Fibroblast of skin of left biceps (primary cell): ENCODE data around the gene GALNT2.

Experiments used
- DNase-seq, 2 experiments: peaks; one replicate each; pipeline ENCODE4 v3.0.0-alpha.2; 2013; ENCODE audit warnings: low read depth in 2 of 2

Gene GALNT2

DNA sequence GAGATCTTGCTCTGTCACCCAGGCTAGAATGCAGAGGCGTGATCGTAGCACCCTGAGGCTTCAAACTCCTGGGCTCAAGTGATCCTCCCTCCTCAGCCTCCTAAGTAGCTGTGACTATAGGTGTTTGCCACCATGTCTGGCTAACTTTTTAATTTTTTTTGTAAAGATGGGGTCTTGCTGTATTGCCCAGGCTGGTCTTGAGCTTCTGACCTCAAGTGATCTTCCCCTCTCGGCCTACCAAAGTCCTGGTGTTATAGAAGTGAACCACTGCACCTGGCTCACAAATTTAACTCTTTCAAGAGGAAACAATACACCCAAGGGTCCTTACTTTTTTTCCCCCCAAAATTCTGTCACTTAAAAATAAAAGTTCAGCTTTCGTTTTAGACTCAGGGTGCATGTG lies 62.3 kb downstream of the GALNT2 start:
- DNase-seq = no peak

GRCh38 chr1:230130172-230130944 lies 63.3 kb downstream of the GALNT2 start:
- no peak for DNase-seq

DNA sequence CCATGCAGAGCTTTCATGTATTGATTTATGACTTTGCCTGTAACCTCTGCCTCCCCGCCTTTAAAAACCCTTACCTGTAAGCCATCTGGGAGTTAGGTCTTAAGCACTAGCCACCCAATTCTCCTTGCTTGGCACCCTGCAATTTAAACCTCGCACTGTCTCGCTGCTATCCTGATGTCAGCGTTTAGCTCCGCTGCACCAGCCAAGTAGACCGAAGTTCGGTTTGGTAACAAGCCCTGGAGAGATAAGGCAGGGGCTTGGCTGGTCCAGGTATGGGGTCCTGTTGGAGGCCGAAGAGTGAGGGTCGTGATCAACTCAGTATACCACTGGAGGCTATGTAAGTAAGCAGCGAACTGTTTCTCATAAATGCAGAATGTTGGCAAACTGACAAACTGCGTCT lies 64.4 kb downstream of the GALNT2 start:
- no peak for DNase-seq

- DNase-seq = no peak
Observed at GRCh38 chr1:230132758-230133157, 65.7 kb downstream of the GALNT2 start.

GRCh38 chr1:230135726-230136125 lies 68.7 kb downstream of the GALNT2 start:
- no peak for DNase-seq

GRCh38 chr1:230136453-230137336 lies 69.7 kb downstream of the GALNT2 start:
- DNase-seq = no peak

- DNase-seq = no peak
Observed at GRCh38 chr1:230137337-230137815, 70.3 kb downstream of the GALNT2 start.

DNA sequence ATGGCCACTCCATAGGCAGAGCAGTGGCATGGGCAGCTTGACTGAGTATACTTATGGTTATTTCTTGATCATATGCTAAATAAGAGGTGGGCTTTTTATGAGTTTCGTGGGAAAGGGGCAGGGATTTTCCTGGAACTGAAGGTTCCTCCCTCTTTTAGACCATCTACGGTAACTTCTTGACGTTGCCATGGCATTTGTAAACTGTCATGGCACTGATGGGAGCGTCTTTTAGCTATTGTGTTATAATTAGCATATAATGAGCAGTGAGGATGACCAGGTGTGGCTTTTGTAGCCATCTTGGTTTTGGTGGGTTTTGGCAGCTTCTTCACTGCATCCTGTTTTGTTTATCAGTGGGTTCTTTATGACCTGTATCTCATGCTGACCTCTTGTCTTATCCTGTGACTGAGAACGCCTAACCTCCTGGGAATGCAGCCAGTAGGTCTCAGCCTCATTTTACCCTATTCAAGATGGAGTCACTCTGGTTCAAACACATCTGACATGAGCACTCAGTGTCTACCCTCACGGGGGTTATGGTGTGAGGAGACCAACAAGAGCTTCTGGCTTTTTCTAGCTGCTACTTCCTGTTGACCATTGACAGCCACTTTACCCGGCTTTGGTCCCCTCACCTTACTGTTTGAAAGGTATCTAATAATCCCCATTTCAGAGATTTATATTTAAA lies 71.7 kb downstream of the GALNT2 start:
- no peak for DNase-seq

GRCh38 chr1:230139315-230139714 lies 72.3 kb downstream of the GALNT2 start:
- no peak for DNase-seq

- no peak for DNase-seq
Observed at GRCh38 chr1:230139741-230140140, 72.7 kb downstream of the GALNT2 start.

- no peak for DNase-seq
Observed at GRCh38 chr1:230140221-230141020, 73.4 kb downstream of the GALNT2 start.

GRCh38 chr1:230141021-230141648 lies 74.1 kb downstream of the GALNT2 start:
- peak; percentile 43 to 52 for DNase-seq

DNA sequence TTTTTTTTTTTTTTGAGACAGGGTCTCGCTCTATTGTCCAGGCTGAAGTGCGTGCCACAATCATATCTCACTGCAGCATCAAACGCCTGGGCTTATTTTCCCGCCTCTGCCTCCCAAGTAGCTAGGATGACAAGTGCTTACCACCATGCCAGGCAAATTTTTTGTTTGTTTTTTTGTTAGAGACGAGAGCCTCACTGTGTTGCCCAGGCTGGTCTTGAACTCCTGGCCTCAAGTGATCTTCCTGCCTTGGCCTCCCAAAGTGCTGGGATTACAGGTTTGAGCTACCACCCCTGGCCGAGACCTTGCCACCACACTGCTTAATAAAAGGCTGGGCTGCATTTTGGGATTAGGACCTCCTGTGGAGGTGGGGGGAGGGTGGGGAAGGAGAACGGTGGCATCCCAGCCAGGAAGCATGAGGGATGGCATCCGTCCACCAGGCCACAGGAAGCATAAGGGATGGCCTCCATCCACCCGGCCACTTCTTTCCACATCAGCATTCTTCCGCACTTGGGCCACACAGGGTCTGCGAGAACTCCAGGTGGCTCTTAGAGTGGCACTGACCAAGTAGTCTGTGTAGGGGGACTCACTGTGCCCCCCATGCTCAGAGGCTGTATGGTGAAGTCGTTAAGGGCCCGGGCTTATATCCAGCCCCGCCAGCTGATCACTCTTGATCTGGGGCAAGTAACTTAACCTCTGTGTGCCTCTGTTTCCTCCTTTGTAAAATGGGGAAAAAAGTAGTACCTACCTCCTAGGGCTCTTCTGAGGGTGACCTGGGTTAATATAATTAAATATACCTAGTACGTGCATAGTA lies 75.0 kb downstream of the GALNT2 start:
- DNase-seq = no peak

GRCh38 chr1:230142608-230143210 lies 75.7 kb downstream of the GALNT2 start:
- DNase-seq = no peak

DNA sequence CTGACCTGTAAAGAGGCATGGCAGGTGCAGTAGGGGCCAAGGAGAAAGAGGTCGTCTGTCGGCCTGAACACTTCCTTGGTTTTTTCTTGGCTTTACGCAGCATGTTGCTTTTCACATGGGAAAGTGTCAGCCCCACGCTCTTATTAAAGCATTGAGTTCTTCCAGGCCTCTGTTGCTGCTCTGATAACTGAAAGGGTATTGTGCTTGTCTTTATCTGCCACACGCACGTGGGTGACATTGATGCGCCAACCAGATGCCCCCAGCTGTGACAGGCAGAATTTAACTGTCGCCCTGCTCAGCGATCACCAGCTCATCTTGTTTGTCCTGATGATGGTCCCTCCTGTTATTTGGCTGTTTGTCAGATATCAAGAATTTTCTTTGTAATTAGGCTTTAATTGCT lies 76.5 kb downstream of the GALNT2 start:
- no peak for DNase-seq

DNA sequence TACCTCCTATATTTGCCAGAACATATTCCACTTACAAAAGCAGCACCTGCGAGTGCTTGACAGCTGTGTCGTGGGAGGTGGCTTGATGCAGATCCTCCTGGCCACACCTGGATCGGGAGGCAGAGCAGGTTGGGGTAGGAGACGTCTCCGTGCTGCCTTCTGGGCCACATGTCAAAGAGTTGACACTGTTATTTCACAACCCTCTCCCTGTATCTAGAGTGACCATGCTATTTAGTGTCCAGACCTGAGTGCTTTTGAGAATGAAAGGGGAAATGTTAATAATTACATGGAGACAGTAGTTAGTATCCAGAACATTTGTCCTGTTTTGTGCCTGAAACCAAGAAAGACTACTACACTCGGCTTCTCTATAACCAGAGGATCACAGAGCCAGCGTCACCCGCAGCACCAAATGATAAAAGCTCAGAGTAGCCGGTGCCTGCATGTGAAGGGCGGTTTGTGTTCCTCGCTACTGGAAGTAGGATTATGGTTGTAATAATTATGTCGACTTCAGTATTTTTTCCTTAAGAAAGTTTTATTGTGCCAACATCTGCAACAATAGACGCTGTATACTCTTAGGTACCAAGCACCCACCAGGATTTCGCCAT lies 77.1 kb downstream of the GALNT2 start:
- DNase-seq = no peak

DNA sequence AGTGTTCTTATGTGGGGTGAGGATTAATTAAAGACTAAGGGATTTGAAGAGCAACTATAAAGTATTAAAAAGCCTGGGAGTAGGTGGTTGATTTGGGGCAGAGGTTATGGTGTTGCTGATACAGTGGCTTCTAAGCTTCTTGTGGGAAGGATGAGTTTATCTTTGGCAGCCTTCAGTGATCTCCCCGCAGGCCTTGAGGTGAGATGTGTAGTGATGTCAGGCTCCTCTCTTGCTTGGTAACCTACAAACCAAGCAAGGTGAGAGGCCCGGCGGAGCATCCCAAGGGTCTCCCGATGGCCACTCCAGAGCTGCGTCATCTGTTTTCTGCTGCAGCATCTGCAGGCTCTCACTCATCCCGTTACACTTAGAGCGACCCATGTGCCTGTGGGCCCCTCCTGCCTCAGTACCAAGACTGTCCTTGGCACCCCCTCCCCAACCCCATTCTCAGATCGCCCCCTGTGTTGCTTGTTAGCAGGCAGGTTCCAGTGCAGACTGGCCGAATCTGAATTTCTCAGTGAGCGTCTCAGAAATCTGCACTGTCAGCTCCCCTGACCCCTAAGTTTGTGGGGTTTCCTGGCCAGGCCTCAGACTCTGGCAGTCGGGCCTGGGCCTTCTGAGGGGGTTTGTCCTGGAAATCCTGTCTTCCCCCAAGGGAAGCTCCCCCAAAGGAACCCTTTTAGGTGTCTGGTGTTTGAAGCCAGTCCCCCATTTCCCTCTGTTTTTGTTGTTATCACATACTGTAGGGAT lies 77.9 kb downstream of the GALNT2 start:
- no peak for DNase-seq

- DNase-seq = no peak
Observed at GRCh38 chr1:230145505-230145899, 78.5 kb downstream of the GALNT2 start.
